GM12864 (cell line): ENCODE data around the gene KCNQ1.

Source experiments
- DNase-seq: peaks from one replicate; pipeline ENCODE4 v3.0.0-alpha.2; 2011; ENCODE audit warnings: low read depth
- H3K4me3 ChIP-seq: 2 replicates; pipeline ENCODE4 v1.5.1; 2011; ENCODE audit warnings: mild to moderate bottlenecking, low read depth, low read length, control low read depth
- TF ChIP-seq, protein P1 (sequence below): IDR thresholded peaks from 2 replicates; pipeline ENCODE4 v1.5.1; 2011; ENCODE audit warnings: low read depth, mild to moderate bottlenecking, moderate library complexity, low read length, control low read depth, inconsistent platforms; ENCODE audit errors: missing control alignments

KCNQ1 gene

DNA sequence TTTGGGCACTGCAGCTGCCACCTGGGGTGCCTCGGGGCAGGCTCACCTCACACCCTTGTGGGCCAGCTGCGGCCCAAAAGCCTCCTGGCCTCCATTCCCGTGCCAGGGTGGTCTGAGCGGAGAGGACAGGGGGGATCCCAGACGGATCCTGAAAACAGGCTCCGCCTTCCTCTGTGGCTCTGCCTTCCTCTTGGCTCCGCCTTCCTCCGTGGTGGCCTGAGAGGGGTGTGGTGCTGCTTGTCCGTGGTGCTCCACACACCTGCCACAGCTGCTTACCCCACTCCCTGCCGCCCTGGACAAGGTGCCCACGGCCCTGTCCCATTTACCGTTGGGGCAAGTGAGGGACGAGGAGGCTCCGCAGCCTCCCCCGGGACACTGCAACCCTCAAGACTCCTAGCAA is 278.1 kb downstream of the KCNQ1 start:
- TF ChIP-seq, protein P1, sequence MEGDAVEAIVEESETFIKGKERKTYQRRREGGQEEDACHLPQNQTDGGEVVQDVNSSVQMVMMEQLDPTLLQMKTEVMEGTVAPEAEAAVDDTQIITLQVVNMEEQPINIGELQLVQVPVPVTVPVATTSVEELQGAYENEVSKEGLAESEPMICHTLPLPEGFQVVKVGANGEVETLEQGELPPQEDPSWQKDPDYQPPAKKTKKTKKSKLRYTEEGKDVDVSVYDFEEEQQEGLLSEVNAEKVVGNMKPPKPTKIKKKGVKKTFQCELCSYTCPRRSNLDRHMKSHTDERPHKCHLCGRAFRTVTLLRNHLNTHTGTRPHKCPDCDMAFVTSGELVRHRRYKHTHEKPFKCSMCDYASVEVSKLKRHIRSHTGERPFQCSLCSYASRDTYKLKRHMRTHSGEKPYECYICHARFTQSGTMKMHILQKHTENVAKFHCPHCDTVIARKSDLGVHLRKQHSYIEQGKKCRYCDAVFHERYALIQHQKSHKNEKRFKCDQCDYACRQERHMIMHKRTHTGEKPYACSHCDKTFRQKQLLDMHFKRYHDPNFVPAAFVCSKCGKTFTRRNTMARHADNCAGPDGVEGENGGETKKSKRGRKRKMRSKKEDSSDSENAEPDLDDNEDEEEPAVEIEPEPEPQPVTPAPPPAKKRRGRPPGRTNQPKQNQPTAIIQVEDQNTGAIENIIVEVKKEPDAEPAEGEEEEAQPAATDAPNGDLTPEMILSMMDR: no peak
- no peak overlapping the region for H3K4me3 ChIP-seq
- DNase-seq: no peak

DNA sequence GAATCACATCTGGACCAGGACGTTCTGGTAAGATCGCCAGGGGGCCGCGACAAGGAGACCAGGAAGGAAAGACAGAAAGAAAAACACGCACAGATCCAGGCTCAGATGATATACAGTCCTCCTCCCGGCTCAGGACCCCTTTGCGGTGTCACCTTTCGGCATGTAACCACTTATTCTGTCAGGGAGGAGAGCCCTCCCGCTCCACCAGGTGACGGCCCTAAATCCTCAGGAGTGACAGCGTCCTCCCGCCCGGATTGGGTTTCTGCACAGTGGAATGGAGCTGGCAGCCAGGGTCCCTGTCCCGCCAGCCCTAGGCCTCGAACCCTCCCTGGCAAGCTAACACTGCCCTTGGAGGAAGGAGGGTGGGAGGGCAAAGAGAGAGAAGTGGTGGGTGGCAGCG is 279.3 kb downstream of the KCNQ1 start:
- no peak overlapping the region for H3K4me3 ChIP-seq
- no peak for DNase-seq
- TF ChIP-seq, protein P1: no peak

DNA sequence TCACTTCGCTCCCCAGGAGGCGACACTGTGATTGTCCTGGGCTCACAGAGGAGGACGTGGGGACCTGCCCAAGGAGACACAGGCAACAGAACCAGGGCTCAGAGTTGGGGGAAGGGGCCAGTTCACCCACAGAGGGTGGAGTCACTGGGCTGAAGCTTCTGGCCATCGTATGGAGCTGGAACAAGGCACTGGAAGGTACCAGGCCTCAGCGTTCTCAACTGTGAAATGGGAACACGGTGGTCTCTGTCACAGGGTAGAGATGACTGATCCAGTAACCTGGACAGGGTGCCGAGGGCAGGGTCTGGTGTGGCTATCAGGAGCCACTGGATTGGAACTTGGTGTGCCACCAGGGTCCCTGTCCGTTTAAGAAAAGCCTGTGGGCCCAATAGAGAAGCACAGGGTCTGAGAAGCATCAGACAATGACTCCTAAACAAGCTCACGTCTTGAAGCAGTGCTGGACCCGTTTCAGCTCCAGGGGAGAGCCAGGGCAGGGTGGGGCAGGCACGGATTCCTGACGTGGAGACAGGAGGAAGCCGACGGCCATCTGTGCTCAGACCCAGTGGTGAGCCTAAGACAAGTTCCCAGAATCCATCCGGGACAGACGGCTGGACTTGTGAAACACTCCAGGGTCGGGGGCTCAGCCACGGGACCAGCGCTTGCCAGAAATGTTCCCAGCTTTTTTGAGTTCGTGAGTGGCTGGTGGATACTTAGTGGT is 280.0 kb downstream of the KCNQ1 start:
- no peak overlapping the region for H3K4me3 ChIP-seq
- DNase-seq: no peak
- TF ChIP-seq, protein P1: no peak

DNA sequence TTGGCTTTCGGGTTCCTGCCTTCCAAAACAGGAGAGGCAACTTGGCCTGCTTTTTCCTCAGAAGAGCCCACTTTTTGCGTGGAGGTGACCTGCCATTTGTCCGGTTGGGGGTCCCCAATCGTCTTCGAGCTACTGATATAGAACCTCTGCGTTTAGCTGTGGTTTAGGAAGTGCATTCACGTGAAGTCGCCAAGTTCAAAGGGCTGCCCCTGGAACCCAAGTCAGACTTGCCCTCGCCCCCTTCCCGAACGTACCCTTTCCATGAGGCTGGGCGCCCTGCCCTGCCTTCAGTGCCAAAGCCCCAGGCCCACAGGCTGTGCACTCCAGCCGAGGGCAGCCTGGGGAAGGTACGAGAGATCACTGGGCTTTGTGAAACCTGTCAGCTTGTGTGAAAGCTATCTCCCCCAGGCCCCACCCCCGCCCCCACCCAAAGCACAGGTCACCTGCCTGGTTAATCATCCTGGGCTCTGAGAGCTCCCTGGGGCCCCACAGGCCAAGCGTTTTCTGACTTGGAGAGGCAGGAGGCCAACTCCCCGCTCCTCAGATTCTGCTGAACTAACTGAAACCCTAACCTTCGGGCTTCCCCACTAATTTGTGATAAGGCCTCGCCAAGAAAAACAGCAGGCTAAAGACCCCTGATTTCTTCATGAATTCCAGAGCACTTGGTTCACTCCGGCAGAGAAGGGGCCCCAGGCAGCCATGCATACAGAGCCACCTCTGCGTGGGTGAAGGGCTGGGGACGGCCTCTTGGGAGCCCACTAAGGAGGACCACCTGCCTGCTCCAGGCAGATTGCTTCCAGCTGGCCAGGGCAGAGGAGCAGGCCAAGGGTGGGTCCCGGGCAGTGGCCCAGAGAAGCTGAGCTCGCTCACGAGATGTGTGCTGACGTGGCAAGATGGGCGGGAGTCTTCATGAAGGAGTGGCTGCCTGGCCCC is 280.8 kb downstream of the KCNQ1 start:
- TF ChIP-seq, protein P1: no peak

DNA sequence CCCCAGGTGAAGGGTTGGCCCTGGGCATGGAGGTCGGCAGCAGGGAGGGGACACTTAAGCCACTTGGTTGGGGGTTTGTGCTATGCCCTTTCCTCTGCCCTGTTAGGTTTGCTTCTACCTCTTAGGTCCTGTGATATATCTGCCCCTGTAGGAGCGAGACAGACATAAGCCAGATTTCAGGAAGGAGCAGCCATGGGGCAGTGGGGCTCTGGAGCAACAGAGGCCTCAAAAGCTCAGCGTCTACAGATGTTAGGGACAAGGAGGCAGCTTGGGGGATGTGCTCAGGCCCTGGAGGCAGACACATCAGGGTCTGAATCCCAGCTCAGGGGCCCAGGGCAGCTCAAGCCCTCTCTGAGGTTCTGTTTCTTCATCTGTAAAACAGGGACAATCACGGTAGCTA is 282.2 kb downstream of the KCNQ1 start:
- H3K4me3 ChIP-seq: no peak overlapping the region
- TF ChIP-seq, protein P1: no peak

More for the DNA sequence above, 280.8 kb downstream of the KCNQ1 start:
- no peak overlapping the region for H3K4me3 ChIP-seq
- DNase-seq: no peak

DNA sequence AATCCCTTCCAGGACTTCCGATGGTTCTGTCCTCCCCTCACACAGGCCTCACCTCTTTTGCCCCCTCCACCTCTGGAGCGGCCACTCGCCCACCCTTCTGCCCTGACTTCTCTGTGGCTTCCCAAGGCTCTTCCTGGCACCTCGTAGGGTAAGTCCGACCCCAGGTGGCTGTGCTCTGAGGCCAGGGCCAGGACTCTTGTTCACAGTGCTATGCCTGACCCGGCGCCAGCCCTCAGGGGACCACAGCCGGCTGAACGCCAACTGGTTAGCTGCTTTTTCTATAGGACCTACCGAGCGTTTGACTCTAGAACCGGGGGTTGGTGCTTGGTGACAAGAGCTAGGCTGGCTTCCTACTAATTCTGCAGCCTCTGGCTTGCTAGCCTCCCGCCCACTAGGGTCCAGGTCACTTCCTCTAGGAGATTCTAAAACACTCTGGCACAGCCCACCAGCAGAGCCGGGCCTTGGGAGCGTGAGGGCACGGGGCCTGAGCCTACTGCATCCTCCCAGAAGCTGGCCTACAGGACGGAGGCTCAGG is 283.4 kb downstream of the KCNQ1 start:
- DNase-seq: no peak
- H3K4me3 ChIP-seq: no peak overlapping the region
- TF ChIP-seq, protein P1: no peak

More for the DNA sequence above, 282.2 kb downstream of the KCNQ1 start:
- DNase-seq: no peak
